ENCODE data around the gene ZC3H11A.
"Not testable (repeated sequence)": the region's sequence is repeated elsewhere in the genome, so short reads cannot be mapped to it uniquely, and the experiment has no call there.

ZC3H11A gene

DNA sequence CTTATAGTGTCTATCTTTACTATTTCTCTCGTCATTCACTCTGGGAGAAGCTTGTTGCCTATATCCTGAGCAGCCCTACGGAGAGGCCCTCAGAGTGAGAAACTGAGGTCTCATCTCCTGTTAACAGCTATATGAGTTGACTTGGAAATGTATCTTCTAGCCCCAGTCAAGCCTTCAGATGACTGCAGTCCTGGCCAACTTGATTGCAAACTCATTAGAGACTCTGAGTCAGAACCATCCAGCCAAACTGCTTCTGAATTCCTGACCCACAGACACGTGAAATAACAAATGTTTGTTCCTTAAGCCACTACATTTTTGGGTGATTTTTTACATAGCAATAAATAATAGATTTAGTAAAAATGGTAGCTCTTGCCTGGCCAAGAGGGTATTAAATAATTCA, 3.9 kb upstream of the ZC3H11A start:
- Histone ChIP-seq H2BK5ac (ENCODE audit: low read length) (no peak overlapping the region), H2BK120ac (ENCODE audit: low read depth, low read length) (no peak overlapping the region), H3K79me2 (ENCODE audit: control insufficient read depth, insufficient read depth, low read length) (peaks cover 4% of the 10 kb centered on the region), H3K18ac (ENCODE audit: low read length) (no peak overlapping the region), H4K8ac (ENCODE audit: low read depth, low read length) (no peak overlapping the region), H3K4me2 (ENCODE audit: low read length) (no peak overlapping the region), H3K27me3 (ENCODE audit: insufficient read depth, low read length, poor library complexity) (no peaks in the 10 kb centered on the region), H3K9ac (ENCODE audit: low read length) (no peak overlapping the region), H3K4me1 (ENCODE audit: control insufficient read depth, low read depth, low read length) (no peaks in the 10 kb centered on the region), H3K4me3 (ENCODE audit: low read length) (no peak overlapping the region), H3K36me3 (ENCODE audit: control insufficient read depth, insufficient read depth, low read length) (no peaks in the 10 kb centered on the region), H2BK15ac (replicated peaks; ENCODE audit: low read depth) (no peak overlapping the region), H3K4ac (ENCODE audit: low read depth, low read length) (no peak overlapping the region), H3K56ac (ENCODE audit: low read length) (no peak overlapping the region), H3K23ac (ENCODE audit: low read length) (no peak overlapping the region), H2AK5ac (ENCODE audit: low read length) (no peak overlapping the region), H3K79me1 (ENCODE audit: low read length) (peaks cover 2% of the 10 kb centered on the region), H4K5ac (ENCODE audit: low read length) (no peak overlapping the region), H3K27ac (ENCODE audit: low read depth, low read length) (no peak overlapping the region)
- whole genome bisulfite sequencing (ENCODE audit: extremely low coverage, insufficient coverage, low lambda C conversion rate) = no CpG with 5 or more reads among the region's 3 CpGs
- DNase-seq = no peak

DNA sequence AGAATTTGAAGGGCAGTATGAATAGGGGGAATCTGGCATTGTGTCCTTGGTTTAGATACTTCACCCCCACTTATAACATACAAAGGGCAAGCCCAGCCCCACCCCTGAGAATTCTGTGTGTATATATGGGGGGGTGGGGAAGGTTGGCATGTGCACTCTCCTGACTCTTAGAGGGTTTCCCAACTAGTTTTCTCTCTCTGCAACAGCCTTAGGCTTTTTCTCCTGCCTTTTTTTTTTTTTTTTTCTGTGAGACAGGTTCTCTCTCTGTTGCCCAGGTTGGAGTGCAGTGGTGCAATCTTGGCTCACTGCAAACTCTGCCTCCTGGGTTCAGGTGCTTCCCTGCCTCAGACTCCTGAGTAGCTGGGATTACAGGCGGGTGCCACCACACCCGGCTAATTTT, 2.9 kb upstream of the ZC3H11A start:
- H3K4me1 ChIP-seq (ENCODE audit: control insufficient read depth, low read depth, low read length) = peaks cover 4% of the 10 kb centered on the region
- no peaks in the 10 kb centered on the region for H3K27me3 ChIP-seq (ENCODE audit: insufficient read depth, low read length, poor library complexity)
- no peak for DNase-seq
- no peak overlapping the region for H3K27ac ChIP-seq (ENCODE audit: low read depth, low read length)
- peaks cover 12% of the 10 kb centered on the region for H3K79me2 ChIP-seq (ENCODE audit: control insufficient read depth, insufficient read depth, low read length)
- H3K4me3 ChIP-seq (ENCODE audit: low read length) = no peak overlapping the region
- peaks cover 7% of the 10 kb centered on the region for H3K79me1 ChIP-seq (ENCODE audit: low read length)
- H2BK5ac ChIP-seq (ENCODE audit: low read length) = no peak overlapping the region
- H3K4ac ChIP-seq (ENCODE audit: low read depth, low read length) = no peak overlapping the region
- no peak overlapping the region for H3K56ac ChIP-seq (ENCODE audit: low read length)
- H2BK120ac ChIP-seq (ENCODE audit: low read depth, low read length) = no peak overlapping the region
- H2AK5ac ChIP-seq (ENCODE audit: low read length) = no peak overlapping the region
- H2BK15ac ChIP-seq (replicated peaks; ENCODE audit: low read depth) = no peak overlapping the region
- WGBS (ENCODE audit: extremely low coverage, insufficient coverage, low lambda C conversion rate) = no CpG with 5 or more reads among the region's 2 CpGs
- H4K5ac ChIP-seq (ENCODE audit: low read length) = no peak overlapping the region
- H3K9ac ChIP-seq (ENCODE audit: low read length) = no peak overlapping the region
- H3K4me2 ChIP-seq (ENCODE audit: low read length) = no peak overlapping the region
- no peaks in the 10 kb centered on the region for H3K36me3 ChIP-seq (ENCODE audit: control insufficient read depth, insufficient read depth, low read length)
- no peak overlapping the region for H3K18ac ChIP-seq (ENCODE audit: low read length)
- no peak overlapping the region for H3K23ac ChIP-seq (ENCODE audit: low read length)
- H4K8ac ChIP-seq (ENCODE audit: low read depth, low read length) = no peak overlapping the region

- H3K4me1 ChIP-seq (ENCODE audit: control insufficient read depth, low read depth, low read length); H2AK5ac ChIP-seq (ENCODE audit: low read length); H3K4ac ChIP-seq (ENCODE audit: low read depth, low read length); H4K8ac ChIP-seq (ENCODE audit: low read depth, low read length); H3K36me3 ChIP-seq (ENCODE audit: control insufficient read depth, insufficient read depth, low read length); H2BK5ac ChIP-seq (ENCODE audit: low read length); H3K23ac ChIP-seq (ENCODE audit: low read length); H2BK120ac ChIP-seq (ENCODE audit: low read depth, low read length); H3K27ac ChIP-seq (ENCODE audit: low read depth, low read length); H3K27me3 ChIP-seq (ENCODE audit: insufficient read depth, low read length, poor library complexity); H3K4me2 ChIP-seq (ENCODE audit: low read length); H3K56ac ChIP-seq (ENCODE audit: low read length); H3K4me3 ChIP-seq (ENCODE audit: low read length); H2BK15ac ChIP-seq (replicated peaks; ENCODE audit: low read depth); DNase-seq; H3K9ac ChIP-seq (ENCODE audit: low read length); H4K5ac ChIP-seq (ENCODE audit: low read length); H3K18ac ChIP-seq (ENCODE audit: low read length): not testable (repeated sequence)
- no CpG with 5 or more reads among the region's 7 CpGs for WGBS (ENCODE audit: extremely low coverage, insufficient coverage, low lambda C conversion rate)
- Histone ChIP-seq H3K79me1 (ENCODE audit: low read length) (peaks cover 17% of the 10 kb centered on the region), H3K79me2 (ENCODE audit: control insufficient read depth, insufficient read depth, low read length) (peaks cover 23% of the 10 kb centered on the region)
Measured at GRCh38 chr1:203793561-203793960, 1.9 kb upstream of the ZC3H11A start.

DNA sequence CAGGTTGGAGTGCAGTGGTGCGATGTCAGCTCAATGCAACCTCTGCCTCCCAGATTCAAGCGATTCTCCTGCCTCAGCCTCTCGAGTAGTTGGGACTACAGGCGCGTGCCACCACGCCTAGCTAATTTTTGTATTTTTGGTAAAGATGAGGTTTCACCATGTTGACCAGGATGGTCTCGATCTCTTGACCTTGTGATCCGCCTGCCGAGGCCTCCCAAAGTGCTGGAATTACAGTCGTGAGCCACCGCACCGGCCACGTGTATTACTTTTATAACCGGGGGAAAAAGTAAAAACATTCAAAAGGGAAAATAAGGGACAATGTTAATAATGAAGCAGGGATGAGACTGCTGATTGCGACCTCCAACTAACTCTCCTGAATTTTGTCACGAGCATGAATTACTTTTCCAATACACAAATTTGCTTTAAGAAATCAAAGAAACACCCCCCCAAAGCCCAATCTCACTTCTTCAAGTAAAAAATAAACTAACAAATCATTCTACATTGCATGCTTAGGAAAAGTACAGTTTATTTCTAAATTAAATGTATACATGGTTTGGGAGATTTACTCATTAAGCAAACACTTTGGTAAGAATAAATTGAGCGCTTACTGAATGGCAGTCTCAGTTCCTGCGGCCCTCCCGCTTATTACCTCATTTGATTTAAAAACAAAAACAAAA, 521 bp upstream of the ZC3H11A start:
- Histone ChIP-seq H3K36me3 (ENCODE audit: control insufficient read depth, insufficient read depth, low read length) (peaks cover 2% of the 10 kb centered on the region), H4K5ac (ENCODE audit: low read length) (no peak overlapping the region), H3K9ac (ENCODE audit: low read length) (peak overlapping the region; percentile 57), H3K79me1 (ENCODE audit: low read length) (peaks cover 22% of the 10 kb centered on the region), H2BK120ac (ENCODE audit: low read depth, low read length) (no peak overlapping the region), H4K8ac (ENCODE audit: low read depth, low read length) (no peak overlapping the region), H2AK5ac (ENCODE audit: low read length) (no peak overlapping the region), H3K4me1 (ENCODE audit: control insufficient read depth, low read depth, low read length) (peaks cover 7% of the 10 kb centered on the region), H3K4me3 (ENCODE audit: low read length) (no peak overlapping the region), H3K23ac (ENCODE audit: low read length) (no peak overlapping the region), H3K4ac (ENCODE audit: low read depth, low read length) (peak overlapping the region; percentile 44), H3K4me2 (ENCODE audit: low read length) (no peak overlapping the region), H3K18ac (ENCODE audit: low read length) (no peak overlapping the region), H3K27ac (ENCODE audit: low read depth, low read length) (no peak overlapping the region), H3K27me3 (ENCODE audit: insufficient read depth, low read length, poor library complexity) (no peaks in the 10 kb centered on the region), H3K56ac (ENCODE audit: low read length) (peak overlapping the region; percentile 62), H2BK15ac (replicated peaks; ENCODE audit: low read depth) (no peak overlapping the region), H2BK5ac (ENCODE audit: low read length) (no peak overlapping the region), H3K79me2 (ENCODE audit: control insufficient read depth, insufficient read depth, low read length) (peaks cover 36% of the 10 kb centered on the region)
- DNase-seq = no peak
- WGBS (ENCODE audit: extremely low coverage, insufficient coverage, low lambda C conversion rate) = no CpG with 5 or more reads among the region's 19 CpGs

DNA sequence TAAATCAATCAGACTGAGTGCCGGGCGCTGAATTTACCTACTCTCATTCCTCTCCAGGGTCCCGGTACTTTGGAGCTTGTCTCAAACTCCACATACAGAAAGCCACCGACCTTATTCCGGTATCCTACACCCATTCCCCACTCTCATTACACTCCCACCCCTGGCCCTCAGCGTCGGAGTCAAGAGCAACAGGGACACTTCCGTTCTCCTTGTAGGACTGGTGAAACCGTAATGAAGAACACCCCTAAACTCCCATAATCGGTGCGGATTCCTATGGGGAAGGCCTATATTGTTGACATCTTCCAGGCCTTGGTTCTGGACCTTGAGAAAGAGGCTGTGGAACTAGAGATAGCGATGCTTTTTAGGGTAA, 798 bp downstream of the ZC3H11A start:
- no peaks in the 10 kb centered on the region for H3K27me3 ChIP-seq (ENCODE audit: insufficient read depth, low read length, poor library complexity)
- no peak overlapping the region for H4K8ac ChIP-seq (ENCODE audit: low read depth, low read length)
- peak overlapping the region; percentile 100 for H3K4ac ChIP-seq (ENCODE audit: low read depth, low read length)
- H2BK120ac ChIP-seq (ENCODE audit: low read depth, low read length) = peak overlapping the region; percentile 86
- H3K79me2 ChIP-seq (ENCODE audit: control insufficient read depth, insufficient read depth, low read length) = peaks cover 40% of the 10 kb centered on the region
- peak overlapping the region; percentile 33 for H4K5ac ChIP-seq (ENCODE audit: low read length)
- H2BK5ac ChIP-seq (ENCODE audit: low read length) = peak overlapping the region; percentile 90
- no peak overlapping the region for H2BK15ac ChIP-seq (replicated peaks; ENCODE audit: low read depth)
- no CpG with 5 or more reads among the region's 12 CpGs for WGBS (ENCODE audit: extremely low coverage, insufficient coverage, low lambda C conversion rate)
- peaks cover 23% of the 10 kb centered on the region for H3K79me1 ChIP-seq (ENCODE audit: low read length)
- peak overlapping the region; percentile 98 for H3K56ac ChIP-seq (ENCODE audit: low read length)
- H3K4me3 ChIP-seq (ENCODE audit: low read length) = peak overlapping the region; percentile 88
- H3K36me3 ChIP-seq (ENCODE audit: control insufficient read depth, insufficient read depth, low read length) = peaks cover 2% of the 10 kb centered on the region
- peak overlapping the region; percentile 98 for H2AK5ac ChIP-seq (ENCODE audit: low read length)
- peak overlapping the region; percentile 98 for H3K27ac ChIP-seq (ENCODE audit: low read depth, low read length)
- peaks cover 7% of the 10 kb centered on the region for H3K4me1 ChIP-seq (ENCODE audit: control insufficient read depth, low read depth, low read length)
- DNase-seq = peak; percentile 76
- peak overlapping the region; percentile 84 for H3K18ac ChIP-seq (ENCODE audit: low read length)
- H3K23ac ChIP-seq (ENCODE audit: low read length) = peak overlapping the region; percentile 29
- peak overlapping the region; percentile 98 for H3K9ac ChIP-seq (ENCODE audit: low read length)
- H3K4me2 ChIP-seq (ENCODE audit: low read length) = peak overlapping the region; percentile 96

DNA sequence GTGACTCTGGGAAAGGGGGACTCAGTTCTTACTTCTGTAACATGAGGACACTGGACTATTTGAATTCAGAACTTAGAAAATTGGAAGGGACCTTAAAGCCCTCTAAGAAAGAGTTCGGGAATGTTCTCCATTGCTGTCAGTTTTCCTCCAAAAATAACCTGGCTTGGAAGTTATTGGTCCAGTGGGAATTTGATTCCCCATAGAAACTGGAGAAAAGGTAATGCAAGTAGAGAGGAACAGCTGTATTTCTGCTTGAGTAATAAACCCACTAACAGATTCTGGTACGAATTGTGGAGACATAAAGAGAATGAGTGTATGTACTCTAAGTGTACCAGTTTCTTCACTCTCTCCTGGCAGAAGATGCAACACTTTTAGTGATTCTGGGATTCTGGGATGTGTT, 1.8 kb downstream of the ZC3H11A start:
- H3K4ac ChIP-seq (ENCODE audit: low read depth, low read length) = no peak overlapping the region
- no CpG with 5 or more reads among the region's 2 CpGs for WGBS (ENCODE audit: extremely low coverage, insufficient coverage, low lambda C conversion rate)
- H3K27me3 ChIP-seq (ENCODE audit: insufficient read depth, low read length, poor library complexity) = no peaks in the 10 kb centered on the region
- H4K8ac ChIP-seq (ENCODE audit: low read depth, low read length) = peak overlapping the region; percentile 65
- H3K23ac ChIP-seq (ENCODE audit: low read length) = no peak overlapping the region
- no peak overlapping the region for H2BK5ac ChIP-seq (ENCODE audit: low read length)
- no peak overlapping the region for H2BK15ac ChIP-seq (replicated peaks; ENCODE audit: low read depth)
- peak overlapping the region; percentile 72 for H3K9ac ChIP-seq (ENCODE audit: low read length)
- peaks cover 25% of the 10 kb centered on the region for H3K79me1 ChIP-seq (ENCODE audit: low read length)
- no peak overlapping the region for H3K4me3 ChIP-seq (ENCODE audit: low read length)
- H3K4me1 ChIP-seq (ENCODE audit: control insufficient read depth, low read depth, low read length) = peaks cover 7% of the 10 kb centered on the region
- no peak overlapping the region for H3K27ac ChIP-seq (ENCODE audit: low read depth, low read length)
- no peak overlapping the region for H4K5ac ChIP-seq (ENCODE audit: low read length)
- H3K79me2 ChIP-seq (ENCODE audit: control insufficient read depth, insufficient read depth, low read length) = peaks cover 43% of the 10 kb centered on the region
- peaks cover 2% of the 10 kb centered on the region for H3K36me3 ChIP-seq (ENCODE audit: control insufficient read depth, insufficient read depth, low read length)
- no peak for DNase-seq
- no peak overlapping the region for H2AK5ac ChIP-seq (ENCODE audit: low read length)
- no peak overlapping the region for H3K18ac ChIP-seq (ENCODE audit: low read length)
- no peak overlapping the region for H2BK120ac ChIP-seq (ENCODE audit: low read depth, low read length)
- H3K56ac ChIP-seq (ENCODE audit: low read length) = peak overlapping the region; percentile 71
- H3K4me2 ChIP-seq (ENCODE audit: low read length) = peak overlapping the region; percentile 81
